MCF 10A (cell line): ENCODE data around the gene BMPER. TPM values are rescaled to one million over a fixed set of nuclear protein-coding genes. Genes with fewer than 3 reads are reported as not detected.

Experiments
- BruUV-seq: library from RNA; stranded (reverse); fragments of 400-500 nt; replicated peaks from 2 replicates; lab custom pipeline; 2021; lab: Mats Ljungman, UMichigan
- CTCF ChIA-PET: fragments of 300-600 bp; sonication (Branson Sonifier 250); formaldehyde crosslinking; extraction: SDS; loops from one replicate; lab custom pipeline; 2021; ENCODE audit warnings: antibody characterized with exemption, inconsistent platforms; lab: Yijun Ruan, JAX
- POLR2A ChIA-PET: fragments of 300-600, 350-650 bp; sonication (Branson Sonifier 250); formaldehyde crosslinking; extraction: SDS; loops from one replicate; lab custom pipeline; 2020; ENCODE audit warnings: antibody characterized with exemption, inconsistent platforms; lab: Yijun Ruan, JAX
- DNase-seq: peaks from one replicate; pipeline ENCODE4 v3.0.0-alpha.2; 2018; ENCODE audit not compliant: unreplicated experiment
- H3K27ac Mint-ChIP-seq: one replicate; pipeline ENCODE4 v1.8.0; 2022; ENCODE audit warnings: mild to moderate bottlenecking, low read depth, mixed read lengths; ENCODE audit not compliant: unreplicated experiment
- H3K27me3 Mint-ChIP-seq: one replicate; pipeline ENCODE4 v1.8.0; 2022; ENCODE audit warnings: mixed read lengths; ENCODE audit not compliant: insufficient read depth, unreplicated experiment
- H3K36me3 Mint-ChIP-seq: one replicate; pipeline ENCODE4 v1.8.0; 2022; ENCODE audit warnings: mild to moderate bottlenecking, moderate library complexity, mixed read lengths; ENCODE audit not compliant: insufficient read depth, unreplicated experiment
- H3K4me1 Mint-ChIP-seq: one replicate; pipeline ENCODE4 v1.8.0; 2022; ENCODE audit warnings: mixed read lengths; ENCODE audit not compliant: insufficient read depth, unreplicated experiment
- H3K4me3 Mint-ChIP-seq: one replicate; pipeline ENCODE4 v1.8.0; 2022; ENCODE audit warnings: mild to moderate bottlenecking, moderate library complexity, mixed read lengths; ENCODE audit not compliant: unreplicated experiment
- H3K9me3 Mint-ChIP-seq: one replicate; pipeline ENCODE4 v1.8.0; 2022; ENCODE audit warnings: mixed read lengths; ENCODE audit not compliant: unreplicated experiment
- intact Hi-C: fragments of 100-400 bp; cut with micrococcal nuclease; formaldehyde crosslinking; loops from 2 replicates; pipeline ENCODE4 v1.14.1; 2022
- total RNA-seq: library from RNA; stranded (reverse); gene quantifications from 2 replicates; pipeline ENCODE4 v1.2.3, GENCODE V29; 2022
- TF ChIP-seq, protein P1 (sequence below): fragments of 200-600 bp; IDR thresholded peaks from one replicate; pipeline ENCODE4 v1.8.0; 2022; ENCODE audit warnings: antibody characterized with exemption, mild to moderate bottlenecking; ENCODE audit not compliant: unreplicated experiment

Gene BMPER
- total RNA-seq, 1 experiment from 2014 or later: 0.40 TPM

DNA sequence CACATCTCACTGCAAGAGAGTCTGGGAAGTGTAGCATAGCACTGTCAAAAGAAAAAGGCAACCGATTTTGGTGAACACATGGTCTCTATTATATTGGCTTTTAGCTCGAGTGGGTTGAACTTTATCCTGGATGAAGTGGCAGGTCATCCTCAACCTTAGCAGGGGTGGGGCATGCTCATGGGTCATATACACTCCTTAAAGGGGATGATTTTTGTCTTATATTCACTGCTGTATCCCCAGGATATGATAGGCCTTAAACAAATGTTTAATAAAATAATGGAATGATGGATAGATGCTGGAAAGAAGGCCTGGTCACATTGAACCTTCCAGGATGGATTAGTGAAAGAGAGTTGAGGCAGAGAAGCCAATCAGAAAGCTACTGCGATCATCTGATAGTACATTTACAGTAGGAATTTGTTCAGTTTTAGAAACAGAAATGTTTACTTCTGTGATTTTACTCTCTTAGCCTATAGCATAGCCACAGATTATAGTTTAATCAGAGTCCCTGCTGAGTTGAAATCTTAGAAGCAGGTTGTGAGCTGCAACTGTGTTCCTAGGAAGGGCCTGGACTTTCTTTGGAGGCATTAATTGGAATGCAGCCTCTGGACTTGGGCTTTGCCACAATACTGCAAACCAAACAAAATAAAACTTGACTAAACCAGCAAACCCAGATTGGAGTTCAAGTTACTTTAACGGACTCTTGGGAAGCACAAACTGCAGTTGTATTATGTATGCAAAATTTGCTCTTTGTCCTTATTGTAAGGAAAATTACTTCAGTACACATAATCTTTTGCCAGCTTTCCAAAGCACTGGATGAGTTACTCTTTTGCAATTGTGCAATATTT is 138.3 kb downstream of the BMPER start:
- Mint-ChIP-seq H3K36me3 (no peaks in the 10 kb centered on the region), H3K27ac (no peak overlapping the region), H3K4me1 (no peaks in the 10 kb centered on the region), H3K27me3 (no peaks in the 10 kb centered on the region), H3K9me3 (no peaks in the 10 kb centered on the region), H3K4me3 (no peak overlapping the region)
- DNase-seq: no peak
- TF ChIP-seq, protein P1, sequence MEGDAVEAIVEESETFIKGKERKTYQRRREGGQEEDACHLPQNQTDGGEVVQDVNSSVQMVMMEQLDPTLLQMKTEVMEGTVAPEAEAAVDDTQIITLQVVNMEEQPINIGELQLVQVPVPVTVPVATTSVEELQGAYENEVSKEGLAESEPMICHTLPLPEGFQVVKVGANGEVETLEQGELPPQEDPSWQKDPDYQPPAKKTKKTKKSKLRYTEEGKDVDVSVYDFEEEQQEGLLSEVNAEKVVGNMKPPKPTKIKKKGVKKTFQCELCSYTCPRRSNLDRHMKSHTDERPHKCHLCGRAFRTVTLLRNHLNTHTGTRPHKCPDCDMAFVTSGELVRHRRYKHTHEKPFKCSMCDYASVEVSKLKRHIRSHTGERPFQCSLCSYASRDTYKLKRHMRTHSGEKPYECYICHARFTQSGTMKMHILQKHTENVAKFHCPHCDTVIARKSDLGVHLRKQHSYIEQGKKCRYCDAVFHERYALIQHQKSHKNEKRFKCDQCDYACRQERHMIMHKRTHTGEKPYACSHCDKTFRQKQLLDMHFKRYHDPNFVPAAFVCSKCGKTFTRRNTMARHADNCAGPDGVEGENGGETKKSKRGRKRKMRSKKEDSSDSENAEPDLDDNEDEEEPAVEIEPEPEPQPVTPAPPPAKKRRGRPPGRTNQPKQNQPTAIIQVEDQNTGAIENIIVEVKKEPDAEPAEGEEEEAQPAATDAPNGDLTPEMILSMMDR: no peak
- intact Hi-C loops: no loop called here
- POLR2A ChIA-PET: interaction anchor here (0.7 kb wide), 1 partner anchor 18 kb away, joined by 3 read pairs; no protein-coding TSS in a partner anchor
- CTCF ChIA-PET: interaction anchor here (0.6 to 1.2 kb wide), 5 partner anchors 25 to 425 kb away, joined by 3 to 5 read pairs (median 3); no protein-coding TSS in a partner anchor
- no TSS peak for BruUV-seq

DNA sequence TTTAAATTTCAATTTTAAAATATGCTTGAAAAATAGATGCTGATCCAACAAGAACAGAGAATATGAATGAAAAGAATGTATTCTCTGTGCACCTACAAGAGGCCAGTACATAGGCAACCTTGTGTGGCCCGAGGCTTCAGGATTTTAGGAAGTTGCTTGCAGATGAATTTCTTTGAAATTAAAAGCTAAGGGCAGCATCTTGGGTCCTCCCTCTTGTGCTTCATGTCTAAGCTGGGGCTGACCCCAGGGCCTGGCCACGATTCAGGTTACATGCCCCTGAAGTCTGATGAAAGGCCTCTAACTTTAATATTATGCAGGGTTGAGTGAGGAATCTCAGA is 138.9 kb downstream of the BMPER start:
- POLR2A ChIA-PET: no interaction called here
- TF ChIP-seq, protein P1: no peak
- Mint-ChIP-seq H3K36me3 (no peaks in the 10 kb centered on the region), H3K27ac (no peak overlapping the region), H3K27me3 (no peaks in the 10 kb centered on the region), H3K9me3 (no peaks in the 10 kb centered on the region), H3K4me1 (no peaks in the 10 kb centered on the region), H3K4me3 (no peak overlapping the region)
- DNase-seq: no peak
- BruUV-seq: no TSS peak
- CTCF ChIA-PET: interaction anchor here (0.6 to 1.2 kb wide), 4 partner anchors 17 to 151 kb away, joined by 3 to 5 read pairs (median 4); no protein-coding TSS in a partner anchor
- intact Hi-C loops: no loop called here

DNA sequence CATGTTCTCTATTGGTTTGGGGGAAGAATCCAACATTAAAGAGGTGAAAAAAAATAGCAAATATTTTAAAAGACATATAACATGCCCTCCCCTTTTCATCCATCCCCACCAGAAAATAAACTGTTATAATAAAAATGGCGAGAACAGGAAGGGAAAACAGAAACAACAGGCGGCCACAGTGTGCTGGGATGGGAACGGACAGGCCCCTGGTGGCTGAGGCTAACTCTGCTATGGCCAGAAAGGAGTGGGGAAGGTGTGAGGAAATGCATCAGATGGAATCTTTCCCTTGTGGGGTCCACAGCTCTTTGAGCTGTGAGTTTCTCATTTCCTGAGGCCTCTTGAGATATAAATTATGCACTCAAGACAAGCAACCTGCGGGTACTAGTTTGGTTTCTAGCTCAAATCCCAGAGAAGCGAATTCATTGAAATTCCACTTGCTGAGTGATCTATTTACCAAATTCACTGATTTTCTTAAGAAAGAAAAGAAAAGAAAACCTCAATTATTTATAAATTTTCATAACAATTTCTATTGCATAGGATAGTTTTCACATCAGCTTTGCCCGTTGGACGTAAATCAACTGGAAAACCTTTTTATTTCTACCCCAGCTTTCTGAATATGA is 139.5 kb downstream of the BMPER start:
- no TSS peak for BruUV-seq
- TF ChIP-seq, protein P1: no peak
- DNase-seq: no peak
- POLR2A ChIA-PET: no interaction called here
- H3K4me1 Mint-ChIP-seq: no peaks in the 10 kb centered on the region
- H3K4me3 Mint-ChIP-seq: no peak overlapping the region
- no peaks in the 10 kb centered on the region for H3K9me3 Mint-ChIP-seq
- no peaks in the 10 kb centered on the region for H3K36me3 Mint-ChIP-seq
- CTCF ChIA-PET: interaction anchor here (0.6 to 1.2 kb wide), 3 partner anchors 16 to 152 kb away, joined by 3 to 4 read pairs (median 3); no protein-coding TSS in a partner anchor
- H3K27me3 Mint-ChIP-seq: no peaks in the 10 kb centered on the region
- H3K27ac Mint-ChIP-seq: no peak overlapping the region
- intact Hi-C loops: no loop called here

DNA sequence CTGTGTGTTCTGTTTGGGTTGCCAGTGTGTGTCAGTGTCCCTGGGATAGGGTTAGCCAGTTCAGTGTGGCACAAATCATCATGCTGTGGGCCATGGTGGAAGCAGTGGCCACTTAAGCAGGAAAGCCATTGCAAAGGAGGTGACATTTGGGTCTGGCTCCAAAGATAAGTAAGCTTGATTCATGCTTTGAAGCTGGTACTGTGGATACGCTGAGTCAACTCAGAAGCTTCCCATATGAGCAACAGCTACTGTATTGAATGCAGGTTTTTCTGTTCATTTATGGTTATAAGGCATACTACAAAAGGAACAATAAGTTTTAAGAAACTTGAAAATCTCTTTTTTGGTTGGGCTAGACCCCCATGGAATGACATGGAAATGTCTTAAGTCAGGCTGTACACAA is 143.1 kb downstream of the BMPER start:
- no peaks in the 10 kb centered on the region for H3K27me3 Mint-ChIP-seq
- no peak overlapping the region for H3K27ac Mint-ChIP-seq
- H3K4me1 Mint-ChIP-seq: no peaks in the 10 kb centered on the region
- no TSS peak for BruUV-seq
- intact Hi-C loops: no loop called here
- DNase-seq: no peak
- no peaks in the 10 kb centered on the region for H3K36me3 Mint-ChIP-seq
- no peak overlapping the region for H3K4me3 Mint-ChIP-seq
- TF ChIP-seq, protein P1: no peak
- CTCF ChIA-PET: interaction anchor here (0.5 to 1.0 kb wide), 3 partner anchors 9 to 1007 kb away, joined by 3 to 4 read pairs (median 4); no protein-coding TSS in a partner anchor
- POLR2A ChIA-PET: no interaction called here
- H3K9me3 Mint-ChIP-seq: no peaks in the 10 kb centered on the region
